H9 (cell line): ENCODE data around the gene TPRG1. TPM values are rescaled to one million over a fixed set of nuclear protein-coding genes. Genes with fewer than 3 reads are reported as not detected.

Experiments used
- DNase-seq: peaks from one replicate; pipeline ENCODE4 v3.0.0-alpha.2; 2017
- H2AFZ ChIP-seq: one replicate; pipeline ENCODE4 v1.6.1; 2013; ENCODE audit warnings: mild to moderate bottlenecking, low read length, control low read depth, moderate library complexity
- H2AK5ac ChIP-seq: 2 replicates; pipeline ENCODE4 v1.6.1; 2013; ENCODE audit warnings: low read length, control low read depth, mixed read lengths; ENCODE audit not compliant: insufficient read length
- H2BK120ac ChIP-seq: one replicate; pipeline ENCODE4 v1.6.1; 2013; ENCODE audit warnings: low read depth, mild to moderate bottlenecking, low read length, control low read depth, inconsistent platforms; ENCODE audit not compliant: poor library complexity, severe bottlenecking
- H2BK12ac ChIP-seq: 2 replicates; pipeline ENCODE4 v1.6.1; 2013; ENCODE audit warnings: low read length, control low read depth, mixed read lengths, low read depth; ENCODE audit not compliant: insufficient read length
- H2BK15ac ChIP-seq: 2 replicates; pipeline ENCODE4 v1.6.1; 2013; ENCODE audit warnings: low read depth, low read length, control low read depth
- H2BK20ac ChIP-seq: one replicate; pipeline ENCODE4 v1.6.1; 2013; ENCODE audit warnings: low read depth, mild to moderate bottlenecking, low read length, control low read depth, inconsistent platforms; ENCODE audit not compliant: poor library complexity, severe bottlenecking
- H2BK5ac ChIP-seq: 2 replicates; pipeline ENCODE4 v1.6.1; 2013; ENCODE audit warnings: low read length, control low read depth, mixed read lengths; ENCODE audit not compliant: insufficient read length
- H3K14ac ChIP-seq: 2 replicates; pipeline ENCODE4 v1.6.1; 2013; ENCODE audit warnings: low read length, control low read depth; ENCODE audit not compliant: insufficient read depth
- H3K18ac ChIP-seq: 2 replicates; pipeline ENCODE4 v1.6.1; 2013; ENCODE audit warnings: low read depth, mild to moderate bottlenecking, mixed read lengths, low read length, control low read depth; ENCODE audit not compliant: insufficient read length
- H3K23ac ChIP-seq: 2 replicates; pipeline ENCODE4 v1.6.1; 2013; ENCODE audit warnings: low read length, control low read depth, mixed read lengths, low read depth; ENCODE audit not compliant: insufficient read length
- H3K23me2 ChIP-seq: 2 replicates; pipeline ENCODE4 v1.6.1; 2013; ENCODE audit warnings: low read depth, mild to moderate bottlenecking, mixed read lengths, low read length, control low read depth; ENCODE audit not compliant: insufficient read length, poor library complexity, severe bottlenecking
- H3K27ac ChIP-seq: 2 replicates; pipeline ENCODE4 v1.5.1; 2013; ENCODE audit warnings: low read length, control low read depth, mixed read lengths, low read depth; ENCODE audit not compliant: insufficient read length
- H3K27me3 ChIP-seq: 2 replicates; pipeline ENCODE4 v1.6.1; 2013; ENCODE audit warnings: low read length, control low read depth, inconsistent platforms; ENCODE audit not compliant: insufficient read depth
- H3K4ac ChIP-seq: 2 replicates; pipeline ENCODE4 v1.6.1; 2013; ENCODE audit warnings: low read depth, mild to moderate bottlenecking, control low read depth, inconsistent platforms, low read length, moderate library complexity
- H3K4me1 ChIP-seq: 2 replicates; pipeline ENCODE4 v1.6.1; 2013; ENCODE audit warnings: low read length, control low read depth, inconsistent platforms; ENCODE audit not compliant: insufficient read depth
- H3K4me2 ChIP-seq: 2 replicates; pipeline ENCODE4 v1.6.1; 2013; ENCODE audit warnings: low read length, control low read depth, mixed read lengths; ENCODE audit not compliant: insufficient read length, insufficient read depth
- H3K56ac ChIP-seq: 2 replicates; pipeline ENCODE4 v1.6.1; 2013; ENCODE audit warnings: low read depth, mild to moderate bottlenecking, mixed read lengths, low read length, control low read depth; ENCODE audit not compliant: insufficient read length
- H3K79me1 ChIP-seq: 2 replicates; pipeline ENCODE4 v1.6.1; 2013; ENCODE audit warnings: low read depth, mild to moderate bottlenecking, moderate library complexity, low read length, control low read depth, inconsistent platforms; ENCODE audit not compliant: insufficient read depth, poor library complexity, severe bottlenecking
- H3K79me2 ChIP-seq: 2 replicates; pipeline ENCODE4 v1.6.1; 2013; ENCODE audit warnings: low read length, control low read depth, inconsistent platforms; ENCODE audit not compliant: insufficient read depth
- H3K9ac ChIP-seq: 2 replicates; pipeline ENCODE4 v1.6.1; 2013; ENCODE audit warnings: low read length, control low read depth, mixed read lengths; ENCODE audit not compliant: insufficient read length; ENCODE audit errors: extremely low read depth
- H3K9me3 ChIP-seq: one replicate; pipeline ENCODE4 v1.6.1; 2013; ENCODE audit warnings: low read depth, low read length, inconsistent platforms; ENCODE audit not compliant: control insufficient read depth
- H3T11ph ChIP-seq: one replicate; pipeline ENCODE4 v1.6.1; 2013; ENCODE audit warnings: mild to moderate bottlenecking, low read length, control low read depth, inconsistent platforms
- H4K20me1 ChIP-seq: one replicate; pipeline ENCODE4 v1.6.1; 2013; ENCODE audit not compliant: control insufficient read depth, insufficient read length, insufficient read depth
- H4K5ac ChIP-seq: 2 replicates; pipeline ENCODE4 v1.6.1; 2013; ENCODE audit warnings: low read depth, mild to moderate bottlenecking, mixed read lengths, low read length, control low read depth; ENCODE audit not compliant: insufficient read length
- H4K8ac ChIP-seq: replicated peaks from 2 replicates; pipeline ENCODE4 v1.6.1; 2013; ENCODE audit warnings: low read length, control low read depth, mixed read lengths, low read depth; ENCODE audit not compliant: insufficient read length
- H4K91ac ChIP-seq: 2 replicates; pipeline ENCODE4 v1.6.1; 2013; ENCODE audit warnings: low read depth, mild to moderate bottlenecking, moderate library complexity, mixed read lengths, low read length, control low read depth; ENCODE audit not compliant: insufficient read length
- H3K27ac Mint-ChIP-seq, 3 experiments: 2 replicates in 2 of 3; 3 replicates in 1 of 3; pipeline ENCODE4 v1.8.0; 2020 to 2021; ENCODE audit warnings: mixed read lengths in 3 of 3, mild to moderate bottlenecking in 1 of 3, moderate library complexity in 1 of 3
- H3K27me3 Mint-ChIP-seq: 2 replicates; pipeline ENCODE4 v1.8.0; 2021; ENCODE audit warnings: low read depth, mild to moderate bottlenecking, moderate library complexity, mixed read lengths
- H3K36me3 Mint-ChIP-seq, 3 experiments: 2 replicates in 2 of 3; 3 replicates in 1 of 3; pipeline ENCODE4 v1.8.0; 2020 to 2021; ENCODE audit warnings: low read depth in 3 of 3, mixed read lengths in 3 of 3; ENCODE audit not compliant: insufficient read depth in 1 of 3
- H3K4me1 Mint-ChIP-seq, 2 experiments: 2 replicates each; pipeline ENCODE4 v1.8.0; 2020; ENCODE audit warnings: mixed read lengths in 2 of 2
- H3K4me3 Mint-ChIP-seq, 2 experiments: 2 replicates in 1 of 2; 3 replicates in 1 of 2; pipeline ENCODE4 v1.8.0; 2020 to 2021; ENCODE audit warnings: mild to moderate bottlenecking in 2 of 2, mixed read lengths in 2 of 2, moderate library complexity in 1 of 2
- H3K9me3 Mint-ChIP-seq, 2 experiments: 2 replicates in 1 of 2; 3 replicates in 1 of 2; pipeline ENCODE4 v1.8.0; 2020; ENCODE audit warnings: mild to moderate bottlenecking in 2 of 2, mixed read lengths in 2 of 2, moderate library complexity in 1 of 2
- CTCF ChIP-seq: fragments of 200-600 bp; sonication (generic); conservative IDR thresholded peaks from 3 replicates; pipeline ENCODE4 v1.8.0; 2021; ENCODE audit warnings: antibody characterized with exemption, mild to moderate bottlenecking
- WGBS: extraction: QIAGEN DNeasy Blood & Tissue Kit; methylation state at CpG from one replicate; pipeline ENCODE4 v1.1.7; 2013; ENCODE audit warnings: missing lambda C conversion rate, low lambda C conversion rate, mixed read lengths; ENCODE audit not compliant: insufficient read length; ENCODE audit errors: extremely low coverage; 5-methylcytosine and 5-hydroxymethylcytosine counted together
- total RNA-seq: library from RNA; stranded (reverse); gene quantifications from 2 replicates; pipeline ENCODE4 v1.2.1, GENCODE V29; 2021

Gene TPRG1
- total RNA-seq, 1 experiment from 2014 or later: 0.66 TPM

GRCh38 chr3:189273736-189274135, 102.0 kb downstream of the TPRG1 start:
- Mint-ChIP-seq H3K4me3 (no peak overlapping the region), H3K4me1 (peaks cover 0 to 7% of the 10 kb centered on the region in 2 experiments; a peak in 2 of 4 replicates), H3K36me3 (no peaks in the 10 kb centered on the region), H3K27me3 (no peaks in the 10 kb centered on the region), H3K9me3 (no peaks in the 10 kb centered on the region), H3K27ac (no peak overlapping the region)
- no CpG with 5 or more reads among the region's 1 CpG for WGBS
- H2AK5ac ChIP-seq: no peak overlapping the region
- H2BK120ac ChIP-seq: no peak overlapping the region
- H3K4ac ChIP-seq: no peak overlapping the region
- H3K4me2 ChIP-seq: no peak overlapping the region
- H4K5ac ChIP-seq: no peak overlapping the region
- no peak overlapping the region for H2BK5ac ChIP-seq
- no peak overlapping the region for H2BK12ac ChIP-seq
- no peak overlapping the region for H3K14ac ChIP-seq
- no peak overlapping the region for H4K91ac ChIP-seq
- no peak overlapping the region for H3K9ac ChIP-seq
- no peak overlapping the region for H3T11ph ChIP-seq
- no peaks in the 10 kb centered on the region for H3K9me3 ChIP-seq
- H3K4me1 ChIP-seq: no peaks in the 10 kb centered on the region
- no peaks in the 10 kb centered on the region for H3K27me3 ChIP-seq
- H3K27ac ChIP-seq: no peak overlapping the region
- H3K56ac ChIP-seq: no peak overlapping the region
- no peak overlapping the region for H3K23ac ChIP-seq
- H3K23me2 ChIP-seq: no peaks in the 10 kb centered on the region
- TF ChIP-seq CTCF: no peak
- no peak overlapping the region for H4K8ac ChIP-seq
- no peak overlapping the region for H2BK15ac ChIP-seq
- no peaks in the 10 kb centered on the region for H4K20me1 ChIP-seq
- H2AFZ ChIP-seq: no peak overlapping the region
- H3K18ac ChIP-seq: no peak overlapping the region
- H3K79me2 ChIP-seq: no peaks in the 10 kb centered on the region
- H3K79me1 ChIP-seq: no peaks in the 10 kb centered on the region
- no peak overlapping the region for H2BK20ac ChIP-seq
- DNase-seq: no peak
